Gastrocnemius medialis (tissue), 4 donors: Measurements from ENCODE around the gene RREB1.

ENCODE experiments used
- POLR2A ChIP-seq, 2 donors: fragments of 450-650 bp; IDR thresholded peaks; one replicate each; pipeline ENCODE4 v1.6.1; 2017; ENCODE audit warnings: antibody characterized with exemption in 2 of 2, mild to moderate bottlenecking in 2 of 2, moderate library complexity in 2 of 2
- TF ChIP-seq, protein P1 (sequence below), 5 experiments: fragments of 450-650 bp in 3 of 5; fragments of 200-600 bp in 2 of 5; sonication (generic) in 2 of 5; IDR thresholded peaks in 4 of 5; conservative IDR thresholded peaks in 1 of 5; 1 replicate in 4 of 5; 2 replicates in 1 of 5; pipeline ENCODE4 v1.5.1; 2016 to 2019; ENCODE audit warnings: antibody characterized with exemption in 5 of 5, mild to moderate bottlenecking in 3 of 5, moderate library complexity in 3 of 5

DNA sequence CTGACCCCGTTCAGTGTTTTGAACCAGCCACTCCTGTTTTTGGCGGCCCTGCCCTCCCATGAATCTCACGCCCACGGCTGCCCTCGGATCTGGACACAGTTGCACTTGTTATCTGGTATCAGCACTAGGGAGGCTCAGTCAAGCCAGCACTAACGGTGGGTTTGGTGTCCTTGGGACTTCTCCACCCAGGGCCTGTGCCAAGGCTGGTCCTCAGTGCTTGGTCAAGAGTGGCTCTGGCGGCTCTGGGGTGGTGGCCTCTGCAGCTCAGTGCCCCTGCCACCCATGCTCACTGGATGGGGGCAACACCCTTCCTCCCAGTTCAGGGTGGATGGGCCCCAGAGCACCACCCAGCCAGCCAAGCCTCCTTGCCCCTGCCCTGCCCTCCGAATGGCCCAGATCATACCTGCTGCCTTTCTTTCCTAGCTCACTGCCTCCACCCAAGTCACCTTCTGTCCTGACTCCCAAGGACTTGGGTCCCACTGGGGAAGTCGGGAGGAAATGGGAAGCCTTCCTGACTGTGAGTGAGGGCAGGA lies 150.5 kb downstream of the RREB1 start:
- TF ChIP-seq, protein P1, sequence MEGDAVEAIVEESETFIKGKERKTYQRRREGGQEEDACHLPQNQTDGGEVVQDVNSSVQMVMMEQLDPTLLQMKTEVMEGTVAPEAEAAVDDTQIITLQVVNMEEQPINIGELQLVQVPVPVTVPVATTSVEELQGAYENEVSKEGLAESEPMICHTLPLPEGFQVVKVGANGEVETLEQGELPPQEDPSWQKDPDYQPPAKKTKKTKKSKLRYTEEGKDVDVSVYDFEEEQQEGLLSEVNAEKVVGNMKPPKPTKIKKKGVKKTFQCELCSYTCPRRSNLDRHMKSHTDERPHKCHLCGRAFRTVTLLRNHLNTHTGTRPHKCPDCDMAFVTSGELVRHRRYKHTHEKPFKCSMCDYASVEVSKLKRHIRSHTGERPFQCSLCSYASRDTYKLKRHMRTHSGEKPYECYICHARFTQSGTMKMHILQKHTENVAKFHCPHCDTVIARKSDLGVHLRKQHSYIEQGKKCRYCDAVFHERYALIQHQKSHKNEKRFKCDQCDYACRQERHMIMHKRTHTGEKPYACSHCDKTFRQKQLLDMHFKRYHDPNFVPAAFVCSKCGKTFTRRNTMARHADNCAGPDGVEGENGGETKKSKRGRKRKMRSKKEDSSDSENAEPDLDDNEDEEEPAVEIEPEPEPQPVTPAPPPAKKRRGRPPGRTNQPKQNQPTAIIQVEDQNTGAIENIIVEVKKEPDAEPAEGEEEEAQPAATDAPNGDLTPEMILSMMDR (IDR thresholded peaks at IDR 0.05 in 4 of 5, conservative IDR thresholded peaks at IDR 0.05 in 1 of 5): no peak
- no peak for TF ChIP-seq POLR2A (IDR thresholded peaks at IDR 0.05)
